GM23338 (cell line): ENCODE measurements around the gene KIF6. TPM values are rescaled to one million over a fixed set of nuclear protein-coding genes. Genes with fewer than 3 reads are reported as not detected.

ENCODE experiments used
- ATAC-seq: fragments of 200-7000 bp; cut with Tn5 transposase; 3 replicates; pipeline ENCODE4 v1.9.1; 2020
- DNase-seq: peaks from one replicate; pipeline ENCODE4 v3.0.0-alpha.2; 2015; ENCODE audit warnings: low spot score
- H2AFZ ChIP-seq: fragments of 200-600 bp; sonication (generic); 2 replicates; pipeline ENCODE4 v1.8.0; 2016; ENCODE audit warnings: antibody characterized with exemption, mild to moderate bottlenecking, moderate library complexity
- H3F3A ChIP-seq: fragments of 200-600 bp; sonication (generic); replicated peaks from 2 replicates; pipeline ENCODE4 v1.8.0; 2017; ENCODE audit warnings: antibody characterized with exemption, mixed run types, low read depth
- H3K27ac ChIP-seq: fragments of 200-600 bp; sonication (generic); 2 replicates; pipeline ENCODE4 v1.6.1; 2016; ENCODE audit warnings: low read depth
- H3K27me3 ChIP-seq: fragments of 200-600 bp; sonication (generic); 2 replicates; pipeline ENCODE4 v1.8.0; 2016; ENCODE audit warnings: mild to moderate bottlenecking, mixed run types, moderate library complexity; ENCODE audit not compliant: insufficient read depth
- H3K36me3 ChIP-seq: fragments of 200-600 bp; sonication (generic); 2 replicates; pipeline ENCODE4 v1.8.0; 2016; ENCODE audit warnings: mild to moderate bottlenecking; ENCODE audit not compliant: insufficient read depth
- H3K4me1 ChIP-seq: fragments of 200-600 bp; sonication (generic); 2 replicates; pipeline ENCODE4 v1.8.0; 2016; ENCODE audit warnings: mild to moderate bottlenecking, moderate library complexity; ENCODE audit not compliant: insufficient read depth
- H3K4me2 ChIP-seq: fragments of 200-600 bp; sonication (generic); 2 replicates; pipeline ENCODE4 v1.7.1; 2017; ENCODE audit warnings: mixed run types
- H3K4me3 ChIP-seq: fragments of 200-600 bp; sonication (generic); 2 replicates; pipeline ENCODE4 v1.6.1; 2016; ENCODE audit warnings: mixed run types
- H3K79me2 ChIP-seq: fragments of 200-600 bp; sonication (generic); replicated peaks from 2 replicates; pipeline ENCODE4 v1.8.0; 2017; ENCODE audit warnings: mild to moderate bottlenecking; ENCODE audit not compliant: insufficient read depth
- H3K9me2 ChIP-seq: fragments of 200-600 bp; sonication (generic); 2 replicates; pipeline ENCODE4 v1.8.0; 2017; ENCODE audit not compliant: insufficient read depth
- H4K20me1 ChIP-seq: fragments of 200-600 bp; sonication (generic); replicated peaks from 2 replicates; pipeline ENCODE4 v1.8.0; 2017; ENCODE audit warnings: mild to moderate bottlenecking; ENCODE audit not compliant: insufficient read depth
- H3K27ac Mint-ChIP-seq: 2 replicates; pipeline ENCODE4 v1.8.0; 2020; ENCODE audit warnings: inconsistent platforms, mild to moderate bottlenecking, moderate library complexity, mixed read lengths
- H3K27me3 Mint-ChIP-seq: 3 replicates; pipeline ENCODE4 v1.8.0; 2022; ENCODE audit warnings: low read depth, mild to moderate bottlenecking, moderate library complexity, mixed read lengths, inconsistent platforms; ENCODE audit not compliant: insufficient read depth, poor library complexity
- H3K36me3 Mint-ChIP-seq: 3 replicates; pipeline ENCODE4 v1.8.0; 2021; ENCODE audit warnings: low read depth, mild to moderate bottlenecking, inconsistent platforms, moderate library complexity, mixed read lengths
- H3K4me1 Mint-ChIP-seq: 3 replicates; pipeline ENCODE4 v1.8.0; 2020; ENCODE audit warnings: mild to moderate bottlenecking, inconsistent platforms, mixed read lengths
- H3K4me3 Mint-ChIP-seq: 3 replicates; pipeline ENCODE4 v1.8.0; 2021; ENCODE audit warnings: moderate library complexity, mild to moderate bottlenecking, inconsistent platforms, mixed read lengths
- H3K9me3 Mint-ChIP-seq: 3 replicates; pipeline ENCODE4 v1.8.0; 2020; ENCODE audit warnings: moderate library complexity, mild to moderate bottlenecking, inconsistent platforms, mixed read lengths
- ETS1 ChIP-seq: IDR thresholded peaks from 2 replicates; pipeline ENCODE4 v1.6.1; 2016; ENCODE audit warnings: antibody characterized with exemption
- EZH2 ChIP-seq: fragments of 200-600 bp; sonication (generic); IDR thresholded peaks from one replicate; pipeline ENCODE4 v1.8.0; 2017; ENCODE audit warnings: antibody characterized with exemption, mild to moderate bottlenecking, low read depth; ENCODE audit not compliant: unreplicated experiment
- NANOG ChIP-seq: IDR thresholded peaks from 2 replicates; pipeline ENCODE4 v1.6.1; 2016; ENCODE audit warnings: antibody characterized with exemption, borderline replicate concordance
- POLR2AphosphoS5 ChIP-seq: IDR thresholded peaks from 2 replicates; pipeline ENCODE4 v1.6.1; 2016; ENCODE audit warnings: antibody characterized with exemption, low read depth
- polyA plus RNA-seq: library from polyadenylated mRNA; unstranded; fragments of >200 nt; fragmentation: Nextera tagmentation; extraction: Ambion mirVana; gene quantifications from 2 replicates; pipeline ENCODE4 v1.2.1, GENCODE V29; 2016
- total RNA-seq: library from RNA; depleted of rRNA; stranded (reverse); fragments of >200 nt; shearing (Covaris generic); gene quantifications from 2 replicates; pipeline ENCODE4 v1.2.3, GENCODE V29; 2014
- TF ChIP-seq, protein P1 (sequence below), 2 experiments: fragments of 200-600 bp in 1 of 2; sonication (generic) in 1 of 2; conservative IDR thresholded peaks; 2 replicates each; pipeline versions ENCODE4 v1.5.1 to v1.6.1; 2016 to 2017; ENCODE audit warnings: antibody characterized with exemption in 2 of 2, low read depth in 2 of 2, mild to moderate bottlenecking in 2 of 2, moderate library complexity in 1 of 2
- TF ChIP-seq, protein P2 (sequence below): fragments of 250-450 bp; sonication (Bioruptor Pico); IDR thresholded peaks from 2 replicates; pipeline ENCODE4 v1.5.0; 2020; ENCODE audit warnings: mild to moderate bottlenecking, moderate library complexity

KIF6 gene
- total and polyA plus RNA-seq, 2 experiments from 2014 or later, result 0.87 to 1.7 TPM

- no peak overlapping the region for H3K27ac Mint-ChIP-seq
- H3K9me2 ChIP-seq, result no peaks in the 10 kb centered on the region
- no peak overlapping the region for H3K4me2 ChIP-seq
Observed at GRCh38 chr6:39654121-39654520, 71.1 kb downstream of the KIF6 start.

GRCh38 chr6:39653612-39654011, 71.6 kb downstream of the KIF6 start:
- Histone ChIP-seq H2AFZ (no peak overlapping the region), H3K36me3 (no peaks in the 10 kb centered on the region), H3K9me2 (no peaks in the 10 kb centered on the region), H3F3A (no peaks in the 10 kb centered on the region), H3K4me3 (no peak overlapping the region), H3K27ac (no peak overlapping the region), H3K4me2 (no peak overlapping the region), H3K79me2 (no peaks in the 10 kb centered on the region), H4K20me1 (no peaks in the 10 kb centered on the region), H3K27me3 (no peaks in the 10 kb centered on the region), H3K4me1 (peaks cover 10% of the 10 kb centered on the region; the same call in 1 of the 2 replicates)
- ATAC-seq (peak; percentile 77), DNase-seq (peak; percentile 42)
- Mint-ChIP-seq H3K27me3 (peaks cover 3% of the 10 kb centered on the region), H3K4me1 (peaks cover 37% of the 10 kb centered on the region), H3K27ac (no peak overlapping the region), H3K36me3 (no peaks in the 10 kb centered on the region), H3K4me3 (no peak overlapping the region), H3K9me3 (no peaks in the 10 kb centered on the region)
- TF ChIP-seq, protein P1, sequence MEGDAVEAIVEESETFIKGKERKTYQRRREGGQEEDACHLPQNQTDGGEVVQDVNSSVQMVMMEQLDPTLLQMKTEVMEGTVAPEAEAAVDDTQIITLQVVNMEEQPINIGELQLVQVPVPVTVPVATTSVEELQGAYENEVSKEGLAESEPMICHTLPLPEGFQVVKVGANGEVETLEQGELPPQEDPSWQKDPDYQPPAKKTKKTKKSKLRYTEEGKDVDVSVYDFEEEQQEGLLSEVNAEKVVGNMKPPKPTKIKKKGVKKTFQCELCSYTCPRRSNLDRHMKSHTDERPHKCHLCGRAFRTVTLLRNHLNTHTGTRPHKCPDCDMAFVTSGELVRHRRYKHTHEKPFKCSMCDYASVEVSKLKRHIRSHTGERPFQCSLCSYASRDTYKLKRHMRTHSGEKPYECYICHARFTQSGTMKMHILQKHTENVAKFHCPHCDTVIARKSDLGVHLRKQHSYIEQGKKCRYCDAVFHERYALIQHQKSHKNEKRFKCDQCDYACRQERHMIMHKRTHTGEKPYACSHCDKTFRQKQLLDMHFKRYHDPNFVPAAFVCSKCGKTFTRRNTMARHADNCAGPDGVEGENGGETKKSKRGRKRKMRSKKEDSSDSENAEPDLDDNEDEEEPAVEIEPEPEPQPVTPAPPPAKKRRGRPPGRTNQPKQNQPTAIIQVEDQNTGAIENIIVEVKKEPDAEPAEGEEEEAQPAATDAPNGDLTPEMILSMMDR (conservative IDR thresholded peaks at IDR 0.05; ENCODE audit: low read depth in 2 of 2), result no peak
- TF ChIP-seq, protein P2, sequence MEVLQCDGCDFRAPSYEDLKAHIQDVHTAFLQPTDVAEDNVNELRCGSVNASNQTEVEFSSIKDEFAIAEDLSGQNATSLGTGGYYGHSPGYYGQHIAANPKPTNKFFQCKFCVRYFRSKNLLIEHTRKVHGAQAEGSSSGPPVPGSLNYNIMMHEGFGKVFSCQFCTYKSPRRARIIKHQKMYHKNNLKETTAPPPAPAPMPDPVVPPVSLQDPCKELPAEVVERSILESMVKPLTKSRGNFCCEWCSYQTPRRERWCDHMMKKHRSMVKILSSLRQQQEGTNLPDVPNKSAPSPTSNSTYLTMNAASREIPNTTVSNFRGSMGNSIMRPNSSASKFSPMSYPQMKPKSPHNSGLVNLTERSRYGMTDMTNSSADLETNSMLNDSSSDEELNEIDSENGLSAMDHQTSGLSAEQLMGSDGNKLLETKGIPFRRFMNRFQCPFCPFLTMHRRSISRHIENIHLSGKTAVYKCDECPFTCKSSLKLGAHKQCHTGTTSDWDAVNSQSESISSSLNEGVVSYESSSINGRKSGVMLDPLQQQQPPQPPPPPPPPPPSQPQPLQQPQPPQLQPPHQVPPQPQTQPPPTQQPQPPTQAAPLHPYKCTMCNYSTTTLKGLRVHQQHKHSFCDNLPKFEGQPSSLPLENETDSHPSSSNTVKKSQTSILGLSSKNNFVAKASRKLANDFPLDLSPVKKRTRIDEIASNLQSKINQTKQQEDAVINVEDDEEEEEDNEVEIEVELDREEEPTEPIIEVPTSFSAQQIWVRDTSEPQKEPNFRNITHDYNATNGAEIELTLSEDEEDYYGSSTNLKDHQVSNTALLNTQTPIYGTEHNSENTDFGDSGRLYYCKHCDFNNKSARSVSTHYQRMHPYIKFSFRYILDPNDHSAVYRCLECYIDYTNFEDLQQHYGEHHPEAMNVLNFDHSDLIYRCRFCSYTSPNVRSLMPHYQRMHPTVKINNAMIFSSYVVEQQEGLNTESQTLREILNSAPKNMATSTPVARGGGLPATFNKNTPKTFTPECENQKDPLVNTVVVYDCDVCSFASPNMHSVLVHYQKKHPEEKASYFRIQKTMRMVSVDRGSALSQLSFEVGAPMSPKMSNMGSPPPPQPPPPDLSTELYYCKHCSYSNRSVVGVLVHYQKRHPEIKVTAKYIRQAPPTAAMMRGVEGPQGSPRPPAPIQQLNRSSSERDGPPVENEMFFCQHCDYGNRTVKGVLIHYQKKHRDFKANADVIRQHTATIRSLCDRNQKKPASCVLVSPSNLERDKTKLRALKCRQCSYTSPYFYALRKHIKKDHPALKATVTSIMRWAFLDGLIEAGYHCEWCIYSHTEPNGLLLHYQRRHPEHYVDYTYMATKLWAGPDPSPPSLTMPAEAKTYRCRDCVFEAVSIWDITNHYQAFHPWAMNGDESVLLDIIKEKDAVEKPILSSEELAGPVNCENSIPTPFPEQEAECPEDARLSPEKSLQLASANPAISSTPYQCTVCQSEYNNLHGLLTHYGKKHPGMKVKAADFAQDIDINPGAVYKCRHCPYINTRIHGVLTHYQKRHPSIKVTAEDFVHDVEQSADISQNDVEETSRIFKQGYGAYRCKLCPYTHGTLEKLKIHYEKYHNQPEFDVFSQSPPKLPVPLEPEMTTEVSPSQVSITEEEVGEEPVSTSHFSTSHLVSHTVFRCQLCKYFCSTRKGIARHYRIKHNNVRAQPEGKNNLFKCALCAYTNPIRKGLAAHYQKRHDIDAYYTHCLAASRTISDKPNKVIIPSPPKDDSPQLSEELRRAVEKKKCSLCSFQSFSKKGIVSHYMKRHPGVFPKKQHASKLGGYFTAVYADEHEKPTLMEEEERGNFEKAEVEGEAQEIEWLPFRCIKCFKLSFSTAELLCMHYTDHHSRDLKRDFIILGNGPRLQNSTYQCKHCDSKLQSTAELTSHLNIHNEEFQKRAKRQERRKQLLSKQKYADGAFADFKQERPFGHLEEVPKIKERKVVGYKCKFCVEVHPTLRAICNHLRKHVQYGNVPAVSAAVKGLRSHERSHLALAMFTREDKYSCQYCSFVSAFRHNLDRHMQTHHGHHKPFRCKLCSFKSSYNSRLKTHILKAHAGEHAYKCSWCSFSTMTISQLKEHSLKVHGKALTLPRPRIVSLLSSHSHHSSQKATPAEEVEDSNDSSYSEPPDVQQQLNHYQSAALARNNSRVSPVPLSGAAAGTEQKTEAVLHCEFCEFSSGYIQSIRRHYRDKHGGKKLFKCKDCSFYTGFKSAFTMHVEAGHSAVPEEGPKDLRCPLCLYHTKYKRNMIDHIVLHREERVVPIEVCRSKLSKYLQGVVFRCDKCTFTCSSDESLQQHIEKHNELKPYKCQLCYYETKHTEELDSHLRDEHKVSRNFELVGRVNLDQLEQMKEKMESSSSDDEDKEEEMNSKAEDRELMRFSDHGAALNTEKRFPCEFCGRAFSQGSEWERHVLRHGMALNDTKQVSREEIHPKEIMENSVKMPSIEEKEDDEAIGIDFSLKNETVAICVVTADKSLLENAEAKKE (CRISPR knock-in tag), result peak; percentile 35; the same call in 1 of the 2 replicates

More at GRCh38 chr6:39654121-39654520, 71.1 kb downstream of the KIF6 start:
- peaks cover 3% of the 10 kb centered on the region for H3K27me3 Mint-ChIP-seq
- H3K79me2 ChIP-seq, result no peaks in the 10 kb centered on the region
- TF ChIP-seq, protein P1 (conservative IDR thresholded peaks at IDR 0.05; ENCODE audit: low read depth in 2 of 2), result no peak
- no peak for TF ChIP-seq EZH2
- no peak for TF ChIP-seq NANOG
- TF ChIP-seq POLR2AphosphoS5, result no peak
- no peak for TF ChIP-seq ETS1
- peaks cover 10% of the 10 kb centered on the region; the same call in 1 of the 2 replicates for H3K4me1 ChIP-seq
- H3K27ac ChIP-seq, result no peak overlapping the region
- H3K4me3 Mint-ChIP-seq, result no peak overlapping the region
- H4K20me1 ChIP-seq, result no peaks in the 10 kb centered on the region
- no peaks in the 10 kb centered on the region for H3K27me3 ChIP-seq
- H3K4me1 Mint-ChIP-seq, result peaks cover 37% of the 10 kb centered on the region
- H3K36me3 Mint-ChIP-seq, result no peaks in the 10 kb centered on the region
- no peak overlapping the region for H2AFZ ChIP-seq
- no peaks in the 10 kb centered on the region for H3F3A ChIP-seq
- no peaks in the 10 kb centered on the region for H3K9me3 Mint-ChIP-seq
- H3K4me3 ChIP-seq, result no peak overlapping the region
- no peaks in the 10 kb centered on the region for H3K36me3 ChIP-seq
- ATAC-seq (no peak), DNase-seq (no peak)
